Liver (tissue), 3 donors: ENCODE measurements around the gene RPTOR.

Source experiments
- ATF3 ChIP-seq: IDR thresholded peaks from 2 replicates; pipeline ENCODE4 v1.6.1; 2016; ENCODE audit warnings: antibody characterized with exemption
- CTCF ChIP-seq: fragments of 150-350 bp; IDR thresholded peaks from 2 replicates; pipeline ENCODE4 v1.5.1; 2017; ENCODE audit warnings: improper control_type of control experiment, low read depth, low read length; ENCODE audit not compliant: missing input control
- EGR1 ChIP-seq, 2 donors: IDR thresholded peaks; 2 replicates each; pipeline ENCODE4 v1.6.1; 2016 to 2018; ENCODE audit warnings: antibody characterized with exemption in 2 of 2, low read depth in 2 of 2
- FOXA1 ChIP-seq: IDR thresholded peaks from 2 replicates; pipeline ENCODE4 v1.6.1; 2016; ENCODE audit warnings: antibody characterized with exemption
- FOXA2 ChIP-seq: IDR thresholded peaks from 2 replicates; pipeline ENCODE4 v1.6.1; 2016; ENCODE audit warnings: antibody characterized with exemption
- GABPA ChIP-seq, 2 donors: IDR thresholded peaks in 1 of 2; conservative IDR thresholded peaks in 1 of 2; 2 replicates each; pipeline ENCODE4 v1.6.1; 2016; ENCODE audit warnings: antibody characterized with exemption in 2 of 2, mild to moderate bottlenecking in 1 of 2, moderate library complexity in 1 of 2
- JUND ChIP-seq, 2 donors: IDR thresholded peaks; 2 replicates each; pipeline ENCODE4 v1.6.1; 2016; ENCODE audit warnings: antibody characterized with exemption in 2 of 2
- MAX ChIP-seq: IDR thresholded peaks from 2 replicates; pipeline ENCODE4 v1.6.1; 2016; ENCODE audit warnings: antibody characterized with exemption
- RAD21 ChIP-seq, 2 donors: IDR thresholded peaks; 2 replicates each; pipeline ENCODE4 v1.6.1; 2016; ENCODE audit warnings: antibody characterized with exemption in 2 of 2, mild to moderate bottlenecking in 2 of 2
- REST ChIP-seq: IDR thresholded peaks from 2 replicates; pipeline ENCODE4 v1.6.1; 2016; ENCODE audit warnings: antibody characterized with exemption, mild to moderate bottlenecking
- SP1 ChIP-seq: IDR thresholded peaks from 2 replicates; pipeline ENCODE4 v1.6.1; 2018; ENCODE audit warnings: antibody characterized with exemption, mild to moderate bottlenecking
- TAF1 ChIP-seq: conservative IDR thresholded peaks from 2 replicates; pipeline ENCODE4 v1.6.1; 2016; ENCODE audit warnings: antibody characterized with exemption, mild to moderate bottlenecking
- ZBTB33 ChIP-seq: IDR thresholded peaks from 2 replicates; pipeline ENCODE4 v1.6.1; 2016; ENCODE audit warnings: antibody characterized with exemption
- donor health status: healthy.
- donor health status: healthy.

GRCh38 chr17:80702315-80703141 lies 157.9 kb downstream of the RPTOR start:
- TF ChIP-seq CTCF (no peak), FOXA1 (no peak), TAF1 (no peak), ATF3 (no peak), RAD21 (IDR thresholded peaks at IDR 0.05) (no peak), MAX (no peak), FOXA2 (no peak), JUND (IDR thresholded peaks at IDR 0.05) (no peak), SP1 (no peak), GABPA (IDR thresholded peaks at IDR 0.05 in 1 of 2, conservative IDR thresholded peaks at IDR 0.05 in 1 of 2) (no peak), REST (no peak), ZBTB33 (no peak), EGR1 (IDR thresholded peaks at IDR 0.05; ENCODE audit: low read depth in 2 of 2) (no peak)
